ENCODE results near the gene ASIC3. TPM values are rescaled to one million over a fixed set of nuclear protein-coding genes. Genes with fewer than 3 reads are reported as not detected.

ASIC3 gene
- total and polyA plus RNA-seq, 2 of the 8 experiments (the other 6 are each of a cell fraction or from before 2014, with no cell fraction given) = 1.6 to 1.9 TPM

GRCh38 chr7:151017370-151017952 is 30.9 kb upstream of the ASIC3 start (continued):
- TF ChIP-seq EGR1 (IDR thresholded peaks at IDR 0.05; ENCODE audit: borderline replicate concordance, low read depth, low read length) = no peak
- no peak for TF ChIP-seq SP1 (IDR thresholded peaks at IDR 0.05; ENCODE audit: low read depth, low read length)
